Breast epithelium (tissue), 4 donors: Measurements from ENCODE around the gene APBA1. TPM values are rescaled to one million over a fixed set of nuclear protein-coding genes. Genes with fewer than 3 reads are reported as not detected.

Source experiments
- DNase-seq, 2 donors: peaks; one replicate each; pipeline ENCODE4 v3.0.0-alpha.2; 2019; ENCODE audit warnings: low spot score in 2 of 2
- H3K27ac ChIP-seq, 2 donors: fragments of 200-600 bp; sonication (generic) in 1 of 2; one replicate each; pipeline ENCODE4 v1.5.1; 2016 to 2019; ENCODE audit warnings: mild to moderate bottlenecking in 1 of 2
- H3K27me3 ChIP-seq, 2 donors: fragments of 200-600 bp; sonication (generic) in 1 of 2; one replicate each; pipeline versions ENCODE4 v1.5.1 to v1.6.0; 2017 to 2019; ENCODE audit warnings: control low read depth in 1 of 2, mild to moderate bottlenecking in 1 of 2
- H3K36me3 ChIP-seq: fragments of 200-600 bp; one replicate; pipeline ENCODE4 v1.5.1; 2019
- H3K4me1 ChIP-seq, 2 donors: fragments of 200-600 bp; sonication (generic); one replicate each; pipeline ENCODE4 v1.5.1; 2016 to 2019; ENCODE audit warnings: control low read depth in 1 of 2
- H3K4me3 ChIP-seq, 3 donors: fragments of 200-600 bp; sonication (generic); 1 replicate in 2 of 3; 2 replicates in 1 of 3; pipeline ENCODE4 v1.5.1; 2016 to 2019; ENCODE audit warnings: mild to moderate bottlenecking in 3 of 3, moderate library complexity in 2 of 3
- H3K9me3 ChIP-seq, 2 donors: fragments of 200-600 bp; sonication (generic) in 1 of 2; one replicate each; pipeline ENCODE4 v1.5.1; 2016 to 2019; ENCODE audit warnings: control low read depth in 1 of 2
- POLR2A ChIP-seq: fragments of 450-650 bp; IDR thresholded peaks from one replicate; pipeline ENCODE4 v1.6.1; 2016; ENCODE audit warnings: antibody characterized with exemption, mild to moderate bottlenecking, moderate library complexity
- POLR2AphosphoS5 ChIP-seq, 3 donors: sonication (generic); formaldehyde crosslinking; IDR thresholded peaks; one replicate each; pipeline ENCODE4 v1.6.1; 2017; ENCODE audit warnings: antibody characterized with exemption in 3 of 3
- intact Hi-C: fragments of 100-400 bp; cut with DNase I; formaldehyde crosslinking; loops from one replicate; pipeline ENCODE4 v1.15.1; 2023; ENCODE audit warnings: low total_unique reads
- total RNA-seq, 3 donors: library from RNA; depleted of rRNA; stranded (reverse); fragments of >200 nt; gene quantifications; one replicate each; pipeline ENCODE4 v1.1.0, GENCODE V29; 2016
- TF ChIP-seq, protein P1 (sequence below), 3 donors: fragments of 450-650 bp; IDR thresholded peaks; one replicate each; pipeline ENCODE4 v1.5.1; 2016 to 2017; ENCODE audit warnings: antibody characterized with exemption in 3 of 3, mild to moderate bottlenecking in 3 of 3, moderate library complexity in 3 of 3

Gene APBA1
- total RNA-seq, 3 donors from 2014 or later, result 6.9 to 8.0 (median 7.8) TPM

DNA sequence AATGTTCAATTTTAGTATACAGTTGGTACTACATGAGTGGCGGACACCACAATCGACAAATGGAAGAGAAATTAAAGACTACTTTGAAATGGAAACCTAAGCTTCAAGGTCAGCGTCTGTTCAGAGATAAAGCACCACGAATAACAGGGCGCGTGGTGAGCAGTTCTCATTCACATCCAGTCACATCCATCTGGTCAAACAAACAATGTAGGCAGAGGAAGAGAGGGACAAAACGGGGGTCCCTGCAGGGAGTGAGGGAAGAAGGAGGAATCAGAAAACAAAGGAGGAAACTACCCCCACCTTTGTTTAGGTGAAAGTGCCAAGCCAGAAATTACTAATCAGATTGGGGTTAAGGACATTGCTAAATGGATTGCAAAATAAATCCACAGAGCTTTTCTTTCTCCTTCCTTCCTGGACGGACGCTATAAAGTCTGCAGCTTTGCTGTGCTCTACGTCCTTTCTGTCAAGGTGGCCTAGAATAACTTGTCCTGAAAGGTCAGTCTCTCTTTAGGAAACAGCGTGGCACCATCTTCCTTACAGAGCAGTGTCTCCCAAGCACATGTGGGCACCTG is 208.6 kb downstream of the APBA1 start:
- no peak for DNase-seq
- Histone ChIP-seq H3K27ac (no peak overlapping the region), H3K27me3 (no peaks in the 10 kb centered on the region), H3K36me3 (no peaks in the 10 kb centered on the region), H3K4me3 (no peak overlapping the region), H3K9me3 (no peaks in the 10 kb centered on the region), H3K4me1 (no peaks in the 10 kb centered on the region)
- intact Hi-C loops, result no loop called here
- TF ChIP-seq, protein P1, sequence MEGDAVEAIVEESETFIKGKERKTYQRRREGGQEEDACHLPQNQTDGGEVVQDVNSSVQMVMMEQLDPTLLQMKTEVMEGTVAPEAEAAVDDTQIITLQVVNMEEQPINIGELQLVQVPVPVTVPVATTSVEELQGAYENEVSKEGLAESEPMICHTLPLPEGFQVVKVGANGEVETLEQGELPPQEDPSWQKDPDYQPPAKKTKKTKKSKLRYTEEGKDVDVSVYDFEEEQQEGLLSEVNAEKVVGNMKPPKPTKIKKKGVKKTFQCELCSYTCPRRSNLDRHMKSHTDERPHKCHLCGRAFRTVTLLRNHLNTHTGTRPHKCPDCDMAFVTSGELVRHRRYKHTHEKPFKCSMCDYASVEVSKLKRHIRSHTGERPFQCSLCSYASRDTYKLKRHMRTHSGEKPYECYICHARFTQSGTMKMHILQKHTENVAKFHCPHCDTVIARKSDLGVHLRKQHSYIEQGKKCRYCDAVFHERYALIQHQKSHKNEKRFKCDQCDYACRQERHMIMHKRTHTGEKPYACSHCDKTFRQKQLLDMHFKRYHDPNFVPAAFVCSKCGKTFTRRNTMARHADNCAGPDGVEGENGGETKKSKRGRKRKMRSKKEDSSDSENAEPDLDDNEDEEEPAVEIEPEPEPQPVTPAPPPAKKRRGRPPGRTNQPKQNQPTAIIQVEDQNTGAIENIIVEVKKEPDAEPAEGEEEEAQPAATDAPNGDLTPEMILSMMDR (IDR thresholded peaks at IDR 0.05), result no peak
- TF ChIP-seq POLR2AphosphoS5 (IDR thresholded peaks at IDR 0.05), result no peak
- TF ChIP-seq POLR2A, result no peak

DNA sequence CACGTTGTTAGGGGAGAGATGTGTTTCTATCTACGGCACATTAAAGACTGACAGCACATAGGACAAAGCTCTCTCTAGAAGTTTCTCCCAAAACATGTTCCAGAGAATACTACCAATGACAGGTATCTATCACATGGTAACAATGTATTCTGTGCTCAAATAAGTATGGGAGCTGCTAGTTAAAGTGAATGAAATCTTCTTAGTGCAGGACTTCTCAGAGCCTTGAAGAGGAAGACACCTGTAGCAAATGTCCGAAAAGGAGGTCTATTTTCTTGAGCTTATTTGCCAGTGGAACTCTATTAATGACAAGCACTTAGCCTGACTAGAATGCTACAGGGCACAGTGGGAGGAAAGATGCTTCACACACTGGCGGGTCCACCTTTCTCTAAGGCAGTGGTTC is 209.8 kb downstream of the APBA1 start:
- Histone ChIP-seq H3K27me3 (no peaks in the 10 kb centered on the region), H3K9me3 (no peaks in the 10 kb centered on the region), H3K4me1 (no peaks in the 10 kb centered on the region), H3K4me3 (no peak overlapping the region), H3K36me3 (no peaks in the 10 kb centered on the region), H3K27ac (no peak overlapping the region)
- intact Hi-C loops, result no loop called here
- TF ChIP-seq, protein P1 (IDR thresholded peaks at IDR 0.05), result no peak
- TF ChIP-seq POLR2AphosphoS5 (IDR thresholded peaks at IDR 0.05), result no peak
- no peak for TF ChIP-seq POLR2A
- no peak for DNase-seq

DNA sequence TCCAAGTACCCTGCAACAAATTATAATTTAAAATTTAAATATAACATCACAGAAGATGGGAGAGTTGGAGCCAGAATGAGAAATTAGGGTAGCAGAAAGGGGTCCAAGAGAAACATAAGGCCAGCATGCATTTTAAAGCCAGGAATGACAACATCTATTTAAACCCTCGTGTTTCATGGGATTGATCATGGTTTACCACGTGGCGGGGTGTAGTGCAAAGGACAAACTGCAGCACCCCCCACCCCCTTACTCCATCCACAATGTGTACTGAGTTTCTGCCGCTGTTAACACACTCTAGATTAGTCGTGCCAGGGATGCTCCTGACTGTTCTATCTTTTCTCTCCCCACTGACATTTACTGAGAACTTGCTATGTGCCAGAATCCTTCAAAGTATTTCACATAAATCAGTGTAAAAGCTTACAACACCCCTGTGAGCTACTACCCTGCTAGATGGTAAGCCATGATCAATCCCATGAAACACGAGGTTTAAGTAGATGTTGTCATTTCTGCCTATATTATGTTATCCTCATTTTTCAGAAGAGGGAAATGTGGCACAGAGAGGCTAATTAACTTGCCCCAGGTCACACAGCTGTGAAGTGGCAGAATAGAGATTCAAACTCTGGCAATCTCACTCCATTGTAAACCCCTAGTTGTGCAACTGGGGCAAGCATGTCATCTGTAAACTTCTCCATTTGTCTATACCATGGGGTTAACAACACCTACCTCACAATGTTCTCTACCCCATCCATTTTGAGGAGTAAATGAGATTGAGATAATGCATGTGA is 210.9 kb downstream of the APBA1 start:
- no peak overlapping the region for H3K4me3 ChIP-seq
- H3K9me3 ChIP-seq, result no peaks in the 10 kb centered on the region
- no peak for DNase-seq
- no peak for TF ChIP-seq POLR2AphosphoS5 (IDR thresholded peaks at IDR 0.05)
- intact Hi-C loops, result no loop called here
- H3K4me1 ChIP-seq, result no peaks in the 10 kb centered on the region
- no peak overlapping the region for H3K27ac ChIP-seq
- no peaks in the 10 kb centered on the region for H3K27me3 ChIP-seq
- H3K36me3 ChIP-seq, result no peaks in the 10 kb centered on the region

DNA sequence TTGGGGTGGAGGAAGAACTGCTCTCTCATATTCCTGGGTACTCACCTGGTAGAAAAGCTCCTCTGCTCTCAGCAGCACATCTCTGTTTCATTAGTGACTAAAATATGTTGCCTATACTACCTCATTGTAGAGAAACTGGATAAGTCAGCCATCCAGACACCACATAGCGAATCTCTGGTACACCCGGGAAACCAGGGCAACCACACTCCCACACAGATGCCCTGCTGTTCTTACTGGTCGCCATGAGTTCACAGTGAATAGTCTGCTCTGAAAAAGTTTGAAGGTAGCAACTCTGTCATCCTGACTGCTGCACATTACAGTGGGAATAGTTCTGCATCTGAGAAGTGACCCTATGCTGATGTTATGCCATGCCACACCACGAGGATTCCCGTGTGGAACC is 212.2 kb downstream of the APBA1 start:
- TF ChIP-seq POLR2AphosphoS5 (IDR thresholded peaks at IDR 0.05) (no peak), POLR2A (no peak)
- TF ChIP-seq, protein P1 (IDR thresholded peaks at IDR 0.05), result no peak
- H3K9me3 ChIP-seq, result no peaks in the 10 kb centered on the region
- H3K4me3 ChIP-seq, result no peak overlapping the region
- no peak overlapping the region for H3K27ac ChIP-seq
- no peak for DNase-seq
- H3K4me1 ChIP-seq, result no peaks in the 10 kb centered on the region
- H3K36me3 ChIP-seq, result no peaks in the 10 kb centered on the region
- intact Hi-C loops, result no loop called here
- H3K27me3 ChIP-seq, result no peaks in the 10 kb centered on the region

DNA sequence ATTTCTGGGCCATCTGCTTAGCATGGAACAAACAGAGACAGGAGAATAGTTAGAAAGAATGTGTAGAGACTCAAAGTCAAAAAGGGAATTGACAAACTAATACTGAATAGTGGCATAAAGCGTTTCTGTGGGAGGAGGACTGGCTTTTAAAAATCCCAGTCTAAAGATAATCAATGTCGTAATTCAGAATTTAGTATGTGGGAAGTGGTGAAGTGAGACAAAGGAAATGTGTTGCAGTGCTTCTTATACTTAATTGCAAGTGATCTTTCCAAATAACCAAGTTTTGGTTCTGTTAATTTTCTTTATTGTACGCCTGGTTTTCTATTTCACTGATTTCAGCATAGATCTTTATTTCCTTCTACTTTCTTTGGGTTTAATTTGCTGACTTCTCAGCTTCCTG is 214.0 kb downstream of the APBA1 start:
- H3K4me3 ChIP-seq, result no peak overlapping the region
- no peaks in the 10 kb centered on the region for H3K4me1 ChIP-seq
- no peaks in the 10 kb centered on the region for H3K36me3 ChIP-seq
- no peaks in the 10 kb centered on the region for H3K9me3 ChIP-seq
- no peaks in the 10 kb centered on the region for H3K27me3 ChIP-seq
- TF ChIP-seq POLR2A, result no peak
- no peak for TF ChIP-seq POLR2AphosphoS5 (IDR thresholded peaks at IDR 0.05)
- TF ChIP-seq, protein P1 (IDR thresholded peaks at IDR 0.05), result no peak
- H3K27ac ChIP-seq, result no peak overlapping the region
- intact Hi-C loops, result no loop called here
- DNase-seq, result no peak
